Adrenal gland (tissue), 12 donors: ENCODE data around the gene ZNF511. TPM values are rescaled to one million over a fixed set of nuclear protein-coding genes. Genes with fewer than 3 reads are reported as not detected.

Source experiments
- DNase-seq, 7 donors: peaks; one replicate each; pipeline ENCODE4 v3.0.0-alpha.2; 2019 to 2020
- H3K27ac ChIP-seq, 5 donors: fragments of 200-600 bp; sonication (generic) in 4 of 5; 1 replicate in 3 of 5; 2 replicates in 2 of 5; pipeline versions ENCODE4 v1.5.1 to v1.8.0; 2016 to 2020; ENCODE audit warnings: mild to moderate bottlenecking in 1 of 5
- H3K27me3 ChIP-seq: fragments of 200-600 bp; 2 replicates; pipeline ENCODE4 v1.8.0; 2021
- H3K36me3 ChIP-seq, 2 donors: fragments of 200-600 bp; replicated peaks in 1 of 2; 1 replicate in 1 of 2; 2 replicates in 1 of 2; pipeline versions ENCODE4 v1.5.1 to v1.8.0; 2018 to 2022
- H3K4me1 ChIP-seq, 2 donors: fragments of 200-600 bp; replicated peaks in 1 of 2; 1 replicate in 1 of 2; 2 replicates in 1 of 2; pipeline versions ENCODE4 v1.5.1 to v1.8.0; 2018 to 2021
- H3K4me3 ChIP-seq, 4 donors: fragments of 200-600 bp; sonication (generic) in 3 of 4; one replicate each; pipeline ENCODE4 v1.5.1; 2016 to 2018
- H3K9me3 ChIP-seq, 3 donors: fragments of 200-600 bp; sonication (generic) in 1 of 3; replicated peaks in 1 of 3; 1 replicate in 2 of 3; 2 replicates in 1 of 3; pipeline versions ENCODE4 v1.5.1 to v1.8.0; 2016 to 2021
- CTCF ChIP-seq, 6 experiments: fragments of 450-650 bp in 4 of 6; fragments of 200-600 bp in 2 of 6; sonication (generic) in 1 of 6; IDR thresholded peaks; 1 replicate in 5 of 6; 2 replicates in 1 of 6; pipeline versions ENCODE4 v1.5.1 to v1.8.0; 2016 to 2021; ENCODE audit warnings: antibody characterized with exemption in 6 of 6, mild to moderate bottlenecking in 2 of 6, moderate library complexity in 1 of 6
- POLR2A ChIP-seq, 2 donors: fragments of 450-650 bp; IDR thresholded peaks; one replicate each; pipeline ENCODE4 v1.6.1; 2017; ENCODE audit warnings: antibody characterized with exemption in 2 of 2, mild to moderate bottlenecking in 2 of 2, moderate library complexity in 1 of 2
- WGBS, 4 donors: extraction: QIAGEN DNeasy Blood & Tissue Kit in 2 of 4; methylation state at CpG; one replicate each; pipeline versions ENCODE4 v1.1.5 to v1.1.7; 2013 to 2017; 5-methylcytosine and 5-hydroxymethylcytosine counted together
- intact Hi-C, 2 donors: fragments of 100-400 bp; cut with DNase I; formaldehyde crosslinking; loops; one replicate each; pipeline versions ENCODE4 v1.14.1 to v1.15.0; 2022 to 2023
- polyA plus RNA-seq, 3 donors: library from polyadenylated mRNA; stranded (reverse); fragments of 200-250 nt in 2 of 3; fragments of 350-450 nt in 1 of 3; fragmentation: Illumina TruSeq in 1 of 3; extraction: RNeasy Lipid Tissue Mini Kit (QIAGEN cat#74804) in 1 of 3; gene quantifications; one replicate each; pipeline ENCODE4 v1.2.3, GENCODE V29; 2013 to 2014
- total RNA-seq, 9 donors: library from RNA; depleted of rRNA in 4 of 9; stranded (reverse); fragments of >200 nt in 4 of 9; fragments of 120-200 nt in 1 of 9; fragmentation: NEBNext Ultra II Directional in 1 of 9; extraction: Animal tissue kit (Norgen Biotek cat#: 25700) in 1 of 9; gene quantifications; one replicate each; pipeline versions ENCODE4 v1.1.0 to v1.2.4, GENCODE V29; 2013 to 2023
- donor health status: healthy with polysubstance abuse.
- donor health status: Bipolar disorder and iron deficiency.
- donor health status: DM: yes; HTN: yes; CAD: no.
- donor health status: DM: no; HTN: no; CAD: no.
- donor health status: DM: no; HTN: no; CAD: no.
- donor health status: DM: yes; HTN: yes; CAD: no.

ZNF511 gene
- total and polyA plus RNA-seq, 12 donors = 19.6 to 146 (median 39.9) TPM

GRCh38 chr10:133292919-133293809, 15.6 kb upstream of the ZNF511 start:
- intact Hi-C loops = no loop called here
- 81 to 92% (median 88%) methylated on average over 10 to 38 of the region's 38 CpGs for WGBS, 4 donors

GRCh38 chr10:133293810-133294119, 14.9 kb upstream of the ZNF511 start:
- TF ChIP-seq POLR2A (IDR thresholded peaks at IDR 0.05) (no peak), CTCF (IDR thresholded peaks at IDR 0.05) (no peak)
- peak overlapping the region in 2 of 5 donors; percentile 31 to 82 for H3K27ac ChIP-seq
- H3K9me3 ChIP-seq = no peaks in the 10 kb centered on the region
- H3K4me3 ChIP-seq = no peak overlapping the region
- no peak for DNase-seq
- 85 to 93% (median 88%) methylated on average over 8 to 10 of the region's 10 CpGs for WGBS, 4 donors
- H3K36me3 ChIP-seq = peaks cover 0 to 86% of the 10 kb centered on the region in 2 donors
- no peaks in the 10 kb centered on the region for H3K4me1 ChIP-seq
- intact Hi-C loops = no loop called here
- no peaks in the 10 kb centered on the region for H3K27me3 ChIP-seq

More at GRCh38 chr10:133292919-133293809, 15.6 kb upstream of the ZNF511 start:
- Histone ChIP-seq H3K4me3 (no peak overlapping the region), H3K27ac (peak overlapping the region in 1 of 5 donors; percentile 82), H3K9me3 (no peaks in the 10 kb centered on the region), H3K4me1 (no peaks in the 10 kb centered on the region), H3K27me3 (no peaks in the 10 kb centered on the region), H3K36me3 (peaks cover 0 to 86% of the 10 kb centered on the region in 2 donors)
- peak in 1 of 7 donors; percentile 31 for DNase-seq
- TF ChIP-seq POLR2A (IDR thresholded peaks at IDR 0.05) = no peak
- no peak for TF ChIP-seq CTCF (IDR thresholded peaks at IDR 0.05)

- DNase-seq = peak in 1 of 7 donors; percentile 57
- no peak overlapping the region for H3K4me3 ChIP-seq
- H3K9me3 ChIP-seq = no peaks in the 10 kb centered on the region
- WGBS, 4 donors = 78 to 93% (median 84%) methylated on average over 9 to 15 of the region's 15 CpGs
- TF ChIP-seq POLR2A (IDR thresholded peaks at IDR 0.05) (no peak), CTCF (IDR thresholded peaks at IDR 0.05) (no peak)
- intact Hi-C loops = no loop called here
- H3K27me3 ChIP-seq = no peaks in the 10 kb centered on the region
- H3K4me1 ChIP-seq = no peaks in the 10 kb centered on the region
- H3K36me3 ChIP-seq = peaks cover 0 to 86% of the 10 kb centered on the region in 2 donors
- H3K27ac ChIP-seq = peak overlapping the region in 2 of 5 donors; percentile 31 to 82
Measured at GRCh38 chr10:133294189-133294588, 14.5 kb upstream of the ZNF511 start.

- no peaks in the 10 kb centered on the region for H3K9me3 ChIP-seq
- no peak for TF ChIP-seq CTCF (IDR thresholded peaks at IDR 0.05)
- no peak for TF ChIP-seq POLR2A (IDR thresholded peaks at IDR 0.05)
- H3K4me1 ChIP-seq = no peaks in the 10 kb centered on the region
- no peaks in the 10 kb centered on the region for H3K27me3 ChIP-seq
- peaks cover 0 to 86% of the 10 kb centered on the region in 2 donors for H3K36me3 ChIP-seq
- 91 to 97% (median 94%) methylated on average over 33 to 42 of the region's 42 CpGs for WGBS, 4 donors
- intact Hi-C loops = no loop called here
- no peak overlapping the region for H3K4me3 ChIP-seq
- no peak overlapping the region for H3K27ac ChIP-seq
- no peak for DNase-seq
Measured at GRCh38 chr10:133295426-133296320, 13.0 kb upstream of the ZNF511 start.
